NCI-H1417 treated with DMSO at 0.1 percent for 48 hours (cell line): ENCODE measurements around the gene KAT6B.
"Not testable (repeated sequence)": the region's sequence is repeated elsewhere in the genome, so short reads cannot be mapped to it uniquely, and the experiment has no call there.

ENCODE experiments used
- DNase-seq: peaks from one replicate; lab custom pipeline; 2025; lab: John Stamatoyannopoulos, UW

Gene KAT6B

DNA sequence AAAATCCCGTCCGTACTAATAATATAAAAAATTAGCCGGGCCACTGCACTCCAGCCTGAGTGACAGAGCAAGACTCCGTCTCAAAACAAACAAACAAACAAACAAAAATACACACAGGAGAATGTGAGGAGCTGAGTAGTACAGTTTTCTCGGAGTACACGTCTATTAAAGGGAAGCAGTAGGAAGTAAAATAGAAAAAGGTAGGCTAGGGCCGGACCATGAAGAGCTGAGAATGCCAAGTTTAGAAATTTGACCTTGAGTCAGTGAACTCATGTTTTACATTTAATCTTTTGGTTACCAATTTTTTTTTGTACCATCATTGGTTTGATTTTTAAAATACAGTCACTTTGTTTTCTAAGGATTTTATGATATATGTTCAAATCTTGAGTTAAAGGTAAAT lies 64.1 kb downstream of the KAT6B start:
- no peak for DNase-seq

DNA sequence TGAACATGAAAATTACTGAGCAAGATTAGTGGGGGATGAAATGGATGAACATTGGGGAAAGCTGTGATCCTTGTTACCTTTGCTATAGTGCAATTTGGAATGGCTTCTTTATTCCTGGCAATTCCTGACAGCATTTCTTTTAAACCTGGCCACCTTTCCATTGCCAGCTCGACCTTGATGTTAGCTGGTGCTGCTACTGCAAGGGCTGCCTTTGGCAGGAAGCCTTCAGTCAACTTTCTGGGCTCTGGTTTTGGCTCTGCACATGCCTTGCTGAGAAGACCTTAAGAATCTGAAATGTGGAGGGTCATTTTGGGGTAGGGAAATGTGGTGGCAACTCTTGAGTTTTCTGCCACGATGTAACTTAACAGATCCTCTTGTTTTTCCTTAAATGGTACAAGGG lies 64.7 kb downstream of the KAT6B start:
- no peak for DNase-seq

DNA sequence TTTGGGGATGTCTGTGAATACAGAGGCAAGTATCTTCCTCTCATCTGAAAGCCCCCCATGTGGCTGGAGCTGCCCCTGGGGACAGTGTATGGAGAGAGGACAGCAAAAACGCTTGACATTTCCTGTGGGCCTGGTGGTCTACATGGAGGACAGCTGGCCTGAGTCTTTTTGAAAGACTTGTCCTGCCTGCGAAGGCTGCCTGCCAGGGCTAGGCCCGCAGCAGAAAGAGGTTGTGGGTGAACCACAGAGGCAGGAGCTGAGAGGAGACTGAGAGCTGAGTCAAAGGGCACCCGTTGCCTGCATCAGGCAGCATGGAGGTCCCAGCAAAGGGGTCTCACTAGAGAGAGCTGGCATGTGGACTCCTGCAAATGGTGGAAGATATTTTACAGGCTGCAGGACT lies 66.4 kb downstream of the KAT6B start:
- DNase-seq = no peak

DNA sequence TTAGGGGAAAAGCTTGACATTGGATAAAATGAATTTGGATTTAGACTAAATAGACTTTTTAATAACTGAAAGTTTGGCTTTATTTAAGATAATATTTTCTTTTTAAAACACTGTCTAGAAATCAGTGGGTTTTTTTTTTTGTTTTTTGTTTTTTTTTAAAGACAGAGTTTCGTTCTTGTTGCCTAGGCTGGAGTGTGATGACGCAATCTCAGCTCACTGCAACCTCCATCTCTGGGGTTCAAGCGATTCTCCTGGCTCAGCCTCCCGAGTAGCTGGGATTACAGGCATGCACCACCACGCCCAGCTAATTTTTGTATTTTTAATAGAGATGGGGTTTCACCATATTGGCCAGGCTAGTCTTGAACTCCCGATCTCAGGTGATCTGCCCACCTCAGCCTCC lies 66.9 kb downstream of the KAT6B start:
- DNase-seq = not testable (repeated sequence)

DNA sequence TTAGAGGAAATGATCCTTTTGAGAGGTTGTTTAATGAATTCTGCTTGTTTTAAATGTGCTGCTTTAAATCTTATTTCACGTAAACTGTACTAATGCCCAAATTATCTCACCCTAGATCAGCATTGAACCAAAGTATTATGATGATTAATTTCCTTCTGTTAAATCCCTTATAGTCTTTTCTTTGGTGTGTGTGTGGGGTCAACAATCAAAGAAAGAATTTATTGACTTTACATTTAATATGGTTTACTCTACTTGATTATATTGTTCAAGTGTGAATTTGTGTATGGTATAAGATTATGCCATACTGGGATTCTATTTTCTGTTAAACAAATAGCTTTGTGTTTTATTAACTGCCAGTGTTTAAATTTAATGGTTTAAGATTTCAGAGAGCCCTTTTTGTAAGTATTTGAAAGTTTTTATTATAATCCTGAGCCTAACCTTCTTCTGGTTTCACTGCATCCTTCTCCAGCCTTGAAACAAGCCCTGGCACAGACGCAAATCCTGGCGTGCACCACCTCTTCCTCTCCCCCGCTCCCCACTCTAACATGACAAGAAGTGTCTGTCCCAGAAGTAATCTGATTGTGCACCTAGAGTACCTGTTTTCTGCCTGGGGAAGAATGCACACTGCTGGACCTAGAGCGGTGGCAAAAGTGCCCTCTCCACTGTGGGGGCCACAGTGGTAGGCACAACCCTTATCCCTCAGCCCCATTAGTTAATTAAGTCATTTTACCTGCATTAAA lies 70.6 kb downstream of the KAT6B start:
- no peak for DNase-seq

- DNase-seq = no peak
Measured at GRCh38 chr10:74898201-74898976, 72.0 kb downstream of the KAT6B start.

- DNase-seq = no peak
Measured at GRCh38 chr10:74900297-74900696, 73.9 kb downstream of the KAT6B start.

DNA sequence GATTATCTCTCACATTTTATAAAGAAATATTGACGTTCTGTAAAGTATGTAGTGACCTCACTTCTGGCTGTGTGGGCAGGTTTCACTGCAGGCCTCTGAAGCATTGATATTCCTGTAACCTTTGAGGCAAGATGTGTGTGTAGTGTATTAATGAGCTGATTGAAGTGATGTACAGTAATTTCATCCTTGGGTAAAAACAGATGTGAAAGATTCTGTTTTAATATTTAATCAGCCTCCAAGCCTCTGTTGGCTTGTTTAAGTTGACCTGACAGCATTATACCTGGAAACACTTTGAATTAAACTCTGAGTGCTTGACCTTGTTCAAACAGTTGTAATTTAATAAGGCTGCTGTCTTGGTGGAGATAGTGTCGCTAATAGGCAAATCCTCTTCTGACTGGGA lies 74.9 kb downstream of the KAT6B start:
- no peak for DNase-seq

GRCh38 chr10:74901867-74902450 lies 75.6 kb downstream of the KAT6B start:
- DNase-seq = no peak

GRCh38 chr10:74903491-74903890 lies 77.1 kb downstream of the KAT6B start:
- DNase-seq = no peak

GRCh38 chr10:74906611-74907198 lies 80.3 kb downstream of the KAT6B start:
- DNase-seq = no peak

- no peak for DNase-seq
Measured at GRCh38 chr10:74909670-74910069, 83.3 kb downstream of the KAT6B start.

DNA sequence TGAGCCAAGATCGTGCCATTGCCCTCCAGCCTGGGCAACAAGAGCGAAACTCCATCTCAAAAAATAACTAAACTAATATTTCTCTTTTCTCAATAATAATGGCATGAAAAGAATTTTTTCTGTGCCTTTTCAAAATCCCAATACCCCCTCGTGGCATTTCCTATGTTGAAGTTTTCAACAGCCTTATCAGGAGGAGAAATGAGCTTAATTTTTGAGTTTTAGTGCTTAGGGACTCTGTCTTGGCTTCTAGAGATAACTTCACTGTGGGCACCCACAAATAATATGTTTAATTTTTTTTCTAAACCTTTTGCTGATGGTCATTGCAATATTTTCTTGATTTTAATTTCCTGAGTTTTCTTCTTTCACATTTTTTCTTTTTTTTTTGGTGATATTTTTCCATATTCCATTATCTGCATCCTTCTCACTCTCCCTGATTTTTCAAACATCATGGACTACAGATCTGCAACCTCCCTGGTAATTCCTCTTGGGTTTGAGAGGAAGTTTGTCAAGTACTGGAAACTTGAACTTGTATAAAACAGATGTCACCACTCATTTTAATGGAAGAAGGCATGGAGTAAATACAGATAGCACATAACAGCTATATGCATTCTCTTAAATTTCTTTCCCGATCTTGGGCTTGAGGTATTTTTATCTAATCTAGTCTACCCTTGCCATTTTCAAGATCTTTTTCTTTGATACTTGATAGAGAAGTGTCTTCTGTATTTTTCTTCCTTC lies 84.0 kb downstream of the KAT6B start:
- no peak for DNase-seq

- no peak for DNase-seq
Measured at GRCh38 chr10:74910976-74911350, 84.6 kb downstream of the KAT6B start.

GRCh38 chr10:74912182-74912581 lies 85.8 kb downstream of the KAT6B start:
- no peak for DNase-seq

- DNase-seq = no peak
Measured at GRCh38 chr10:74912682-74913081, 86.3 kb downstream of the KAT6B start.

DNA sequence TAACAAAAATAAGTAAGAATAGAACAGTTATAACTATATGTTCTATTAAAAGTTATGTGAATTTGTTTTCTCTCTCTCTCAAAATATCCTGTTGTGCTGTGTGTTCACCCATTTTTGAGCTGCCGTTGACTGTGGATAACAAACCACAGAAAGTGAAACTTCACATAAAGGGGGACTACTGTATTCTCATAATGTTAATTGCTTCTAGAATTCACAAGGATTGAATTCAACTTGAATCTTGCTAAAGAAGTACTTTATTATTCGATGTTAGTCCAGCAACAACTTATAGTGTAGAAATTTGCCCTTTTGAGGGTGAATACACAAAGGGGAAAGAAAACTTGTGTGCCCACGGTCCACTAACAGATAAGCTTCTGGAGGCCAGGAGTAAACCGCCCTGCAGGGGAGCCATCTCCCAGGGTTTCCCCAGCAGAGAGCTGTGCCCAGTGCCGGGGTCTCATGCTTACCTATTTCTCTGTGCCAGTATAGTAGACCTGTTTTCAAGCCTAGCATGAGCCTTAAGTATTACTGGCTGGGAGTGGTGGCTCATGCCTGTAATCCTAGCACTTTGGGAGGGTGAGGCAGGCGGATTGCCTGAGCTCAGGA lies 87.1 kb downstream of the KAT6B start:
- no peak for DNase-seq

GRCh38 chr10:74916283-74916682 lies 89.9 kb downstream of the KAT6B start:
- no peak for DNase-seq

- no peak for DNase-seq
Measured at GRCh38 chr10:74917481-74918077, 91.2 kb downstream of the KAT6B start.

GRCh38 chr10:74919671-74920070 lies 93.3 kb downstream of the KAT6B start:
- DNase-seq = no peak

GRCh38 chr10:74921070-74921469 lies 94.7 kb downstream of the KAT6B start:
- DNase-seq = not testable (repeated sequence)
